Measurements from ENCODE around the gene SUOX.

GRCh38 chr12:56010111-56010570 lies 13.1 kb downstream of the SUOX start:
- no peak for TF ChIP-seq POLR2A (IDR thresholded peaks at IDR 0.05)
- TF ChIP-seq CTCF (IDR thresholded peaks at IDR 0.05): no peak

All from right lobe of liver (tissue), 4 donors.